ENCODE measurements around the gene AGFG1. TPM values are rescaled to one million over a fixed set of nuclear protein-coding genes. Genes with fewer than 3 reads are reported as not detected.

The AGFG1 gene
- total RNA-seq, 1 experiment from 2014 or later, result 81.3 TPM

DNA sequence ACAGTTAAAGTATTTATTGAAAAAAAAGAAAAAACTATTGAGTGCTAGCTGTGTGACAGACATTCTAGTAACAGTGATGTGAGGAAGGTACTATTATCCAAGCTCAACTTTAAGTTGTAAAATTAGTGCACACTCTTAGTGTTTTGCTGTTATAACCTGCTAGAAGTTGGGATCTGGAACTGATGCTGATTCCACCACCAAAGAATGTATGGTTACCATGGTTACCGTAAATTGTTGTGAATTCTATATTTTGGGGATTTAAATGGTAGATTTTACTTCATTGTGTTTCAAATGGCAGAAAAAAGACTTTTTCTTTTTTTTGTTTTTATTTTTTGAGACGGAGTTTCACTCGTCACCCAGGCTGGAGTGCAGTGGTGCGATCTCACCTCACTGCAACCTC, 5.3 kb downstream of the AGFG1 start:
- H3K27me3 Mint-ChIP-seq (ENCODE audit: low read depth), result no peaks in the 10 kb centered on the region
- ChIA-PET CTCF (interaction anchor here (1.7 kb wide), 1 partner anchor 101 kb away, joined by 3 read pairs; no protein-coding TSS in a partner anchor), POLR2A (no interaction called here)
- no peak overlapping the region for H3K27ac Mint-ChIP-seq
- peaks cover 35% of the 10 kb centered on the region for H3K4me1 Mint-ChIP-seq
- no peaks in the 10 kb centered on the region for H3K9me3 Mint-ChIP-seq
- TF ChIP-seq RELA (CRISPR knock-in tag; IDR thresholded peaks at IDR 0.05; ENCODE audit: borderline replicate concordance), result no peak
- TF ChIP-seq, protein P1, sequence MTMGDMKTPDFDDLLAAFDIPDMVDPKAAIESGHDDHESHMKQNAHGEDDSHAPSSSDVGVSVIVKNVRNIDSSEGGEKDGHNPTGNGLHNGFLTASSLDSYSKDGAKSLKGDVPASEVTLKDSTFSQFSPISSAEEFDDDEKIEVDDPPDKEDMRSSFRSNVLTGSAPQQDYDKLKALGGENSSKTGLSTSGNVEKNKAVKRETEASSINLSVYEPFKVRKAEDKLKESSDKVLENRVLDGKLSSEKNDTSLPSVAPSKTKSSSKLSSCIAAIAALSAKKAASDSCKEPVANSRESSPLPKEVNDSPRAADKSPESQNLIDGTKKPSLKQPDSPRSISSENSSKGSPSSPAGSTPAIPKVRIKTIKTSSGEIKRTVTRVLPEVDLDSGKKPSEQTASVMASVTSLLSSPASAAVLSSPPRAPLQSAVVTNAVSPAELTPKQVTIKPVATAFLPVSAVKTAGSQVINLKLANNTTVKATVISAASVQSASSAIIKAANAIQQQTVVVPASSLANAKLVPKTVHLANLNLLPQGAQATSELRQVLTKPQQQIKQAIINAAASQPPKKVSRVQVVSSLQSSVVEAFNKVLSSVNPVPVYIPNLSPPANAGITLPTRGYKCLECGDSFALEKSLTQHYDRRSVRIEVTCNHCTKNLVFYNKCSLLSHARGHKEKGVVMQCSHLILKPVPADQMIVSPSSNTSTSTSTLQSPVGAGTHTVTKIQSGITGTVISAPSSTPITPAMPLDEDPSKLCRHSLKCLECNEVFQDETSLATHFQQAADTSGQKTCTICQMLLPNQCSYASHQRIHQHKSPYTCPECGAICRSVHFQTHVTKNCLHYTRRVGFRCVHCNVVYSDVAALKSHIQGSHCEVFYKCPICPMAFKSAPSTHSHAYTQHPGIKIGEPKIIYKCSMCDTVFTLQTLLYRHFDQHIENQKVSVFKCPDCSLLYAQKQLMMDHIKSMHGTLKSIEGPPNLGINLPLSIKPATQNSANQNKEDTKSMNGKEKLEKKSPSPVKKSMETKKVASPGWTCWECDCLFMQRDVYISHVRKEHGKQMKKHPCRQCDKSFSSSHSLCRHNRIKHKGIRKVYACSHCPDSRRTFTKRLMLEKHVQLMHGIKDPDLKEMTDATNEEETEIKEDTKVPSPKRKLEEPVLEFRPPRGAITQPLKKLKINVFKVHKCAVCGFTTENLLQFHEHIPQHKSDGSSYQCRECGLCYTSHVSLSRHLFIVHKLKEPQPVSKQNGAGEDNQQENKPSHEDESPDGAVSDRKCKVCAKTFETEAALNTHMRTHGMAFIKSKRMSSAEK (CRISPR knock-in tag; IDR thresholded peaks at IDR 0.05; ENCODE audit: borderline replicate concordance), result no peak
- TF ChIP-seq, protein P2, sequence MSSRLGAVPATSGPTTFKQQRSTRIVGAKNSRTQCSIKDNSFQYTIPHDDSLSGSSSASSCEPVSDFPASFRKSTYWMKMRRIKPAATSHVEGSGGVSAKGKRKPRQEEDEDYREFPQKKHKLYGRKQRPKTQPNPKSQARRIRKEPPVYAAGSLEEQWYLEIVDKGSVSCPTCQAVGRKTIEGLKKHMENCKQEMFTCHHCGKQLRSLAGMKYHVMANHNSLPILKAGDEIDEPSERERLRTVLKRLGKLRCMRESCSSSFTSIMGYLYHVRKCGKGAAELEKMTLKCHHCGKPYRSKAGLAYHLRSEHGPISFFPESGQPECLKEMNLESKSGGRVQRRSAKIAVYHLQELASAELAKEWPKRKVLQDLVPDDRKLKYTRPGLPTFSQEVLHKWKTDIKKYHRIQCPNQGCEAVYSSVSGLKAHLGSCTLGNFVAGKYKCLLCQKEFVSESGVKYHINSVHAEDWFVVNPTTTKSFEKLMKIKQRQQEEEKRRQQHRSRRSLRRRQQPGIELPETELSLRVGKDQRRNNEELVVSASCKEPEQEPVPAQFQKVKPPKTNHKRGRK (CRISPR knock-in tag; IDR thresholded peaks at IDR 0.05; ENCODE audit: borderline replicate concordance), result no peak
- no peak for TF ChIP-seq ZNF232 (CRISPR knock-in tag; IDR thresholded peaks at IDR 0.05)
- TF ChIP-seq ZNF416 (CRISPR knock-in tag; IDR thresholded peaks at IDR 0.05), result no peak
- no peak for TF ChIP-seq SMAD4 (CRISPR knock-in tag; IDR thresholded peaks at IDR 0.05)
- TF ChIP-seq, protein P3, sequence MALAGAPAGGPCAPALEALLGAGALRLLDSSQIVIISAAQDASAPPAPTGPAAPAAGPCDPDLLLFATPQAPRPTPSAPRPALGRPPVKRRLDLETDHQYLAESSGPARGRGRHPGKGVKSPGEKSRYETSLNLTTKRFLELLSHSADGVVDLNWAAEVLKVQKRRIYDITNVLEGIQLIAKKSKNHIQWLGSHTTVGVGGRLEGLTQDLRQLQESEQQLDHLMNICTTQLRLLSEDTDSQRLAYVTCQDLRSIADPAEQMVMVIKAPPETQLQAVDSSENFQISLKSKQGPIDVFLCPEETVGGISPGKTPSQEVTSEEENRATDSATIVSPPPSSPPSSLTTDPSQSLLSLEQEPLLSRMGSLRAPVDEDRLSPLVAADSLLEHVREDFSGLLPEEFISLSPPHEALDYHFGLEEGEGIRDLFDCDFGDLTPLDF (CRISPR knock-in tag; IDR thresholded peaks at IDR 0.05), result no peak
- no peak for TF ChIP-seq GTF2I (CRISPR knock-in tag; conservative IDR thresholded peaks at IDR 0.05)
- TF ChIP-seq FOXP1 (CRISPR knock-in tag; IDR thresholded peaks at IDR 0.05; ENCODE audit: borderline replicate concordance), result no peak
- no peak for TF ChIP-seq HMGA2 (CRISPR knock-in tag; IDR thresholded peaks at IDR 0.05)
- TF ChIP-seq ZNF219 (CRISPR knock-in tag; IDR thresholded peaks at IDR 0.05; ENCODE audit: borderline replicate concordance), result no peak
- TF ChIP-seq ELF4 (CRISPR knock-in tag; IDR thresholded peaks at IDR 0.05; ENCODE audit: low read depth), result no peak
- TF ChIP-seq ZNF121 (CRISPR knock-in tag; IDR thresholded peaks at IDR 0.05), result no peak
- no peak for TF ChIP-seq TEAD4 (CRISPR knock-in tag; IDR thresholded peaks at IDR 0.05)
- H3K4me3 Mint-ChIP-seq, result no peak overlapping the region
- DNase-seq (ENCODE audit: low spot score) (no peak), ATAC-seq (no peak)
- H3K36me3 Mint-ChIP-seq, result no peaks in the 10 kb centered on the region

DNA sequence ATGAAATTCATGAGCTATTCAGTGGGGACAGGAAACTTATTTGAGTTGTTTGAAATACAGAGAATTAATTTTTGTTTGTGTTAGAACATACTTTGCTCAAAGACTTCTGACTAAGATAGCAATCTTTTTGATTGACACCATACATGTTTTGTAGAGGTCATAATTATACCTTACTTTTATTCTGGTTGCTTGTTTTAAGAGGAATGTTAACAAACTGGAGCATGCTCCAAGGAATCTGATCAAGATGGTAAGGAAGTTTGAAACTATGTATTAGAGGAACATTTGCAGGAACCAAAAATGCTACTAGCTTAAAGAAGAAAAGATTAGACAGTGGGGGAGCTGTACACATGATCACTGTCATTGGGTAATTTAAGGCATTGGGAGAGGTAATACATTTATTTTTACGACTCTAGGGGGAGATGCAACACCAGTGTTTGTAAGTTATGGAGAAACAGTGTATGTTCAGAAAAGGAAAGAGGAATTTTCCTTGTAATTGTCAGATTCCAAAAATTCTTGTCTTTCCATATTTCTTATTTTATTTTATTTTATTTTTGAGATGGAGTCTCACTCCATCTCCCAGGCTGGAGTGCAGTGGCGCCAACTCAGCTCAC, 8.0 kb downstream of the AGFG1 start:
- peaks cover 2% of the 10 kb centered on the region for H3K36me3 Mint-ChIP-seq
- peaks cover 2% of the 10 kb centered on the region; the same call in 1 of the 2 replicates for H3K9me3 Mint-ChIP-seq
- no peak for ATAC-seq
- H3K27ac Mint-ChIP-seq, result no peak overlapping the region
- no peak overlapping the region for H3K4me3 Mint-ChIP-seq
- no peaks in the 10 kb centered on the region for H3K27me3 Mint-ChIP-seq (ENCODE audit: low read depth)
- no peak for DNase-seq (ENCODE audit: low spot score)
- peaks cover 27% of the 10 kb centered on the region for H3K4me1 Mint-ChIP-seq
- CTCF ChIA-PET, result interaction anchor here (0.9 to 1.3 kb wide), 2 partner anchors 86 to 286 kb away, joined by 3 to 4 read pairs; no protein-coding TSS in a partner anchor
- POLR2A ChIA-PET, result no interaction called here
- TF ChIP-seq SP1 (CRISPR knock-in tag; conservative IDR thresholded peaks at IDR 0.05) (no peak), ZNF671 (CRISPR knock-in tag; IDR thresholded peaks at IDR 0.05) (no peak), NR2C2 (CRISPR knock-in tag; IDR thresholded peaks at IDR 0.05) (no peak), ZNF423 (CRISPR knock-in tag; IDR thresholded peaks at IDR 0.05) (no peak), GRHL2 (CRISPR knock-in tag; IDR thresholded peaks at IDR 0.05; ENCODE audit: insufficient replicate concordance, severe bottlenecking) (no peak)
- TF ChIP-seq, protein P4, sequence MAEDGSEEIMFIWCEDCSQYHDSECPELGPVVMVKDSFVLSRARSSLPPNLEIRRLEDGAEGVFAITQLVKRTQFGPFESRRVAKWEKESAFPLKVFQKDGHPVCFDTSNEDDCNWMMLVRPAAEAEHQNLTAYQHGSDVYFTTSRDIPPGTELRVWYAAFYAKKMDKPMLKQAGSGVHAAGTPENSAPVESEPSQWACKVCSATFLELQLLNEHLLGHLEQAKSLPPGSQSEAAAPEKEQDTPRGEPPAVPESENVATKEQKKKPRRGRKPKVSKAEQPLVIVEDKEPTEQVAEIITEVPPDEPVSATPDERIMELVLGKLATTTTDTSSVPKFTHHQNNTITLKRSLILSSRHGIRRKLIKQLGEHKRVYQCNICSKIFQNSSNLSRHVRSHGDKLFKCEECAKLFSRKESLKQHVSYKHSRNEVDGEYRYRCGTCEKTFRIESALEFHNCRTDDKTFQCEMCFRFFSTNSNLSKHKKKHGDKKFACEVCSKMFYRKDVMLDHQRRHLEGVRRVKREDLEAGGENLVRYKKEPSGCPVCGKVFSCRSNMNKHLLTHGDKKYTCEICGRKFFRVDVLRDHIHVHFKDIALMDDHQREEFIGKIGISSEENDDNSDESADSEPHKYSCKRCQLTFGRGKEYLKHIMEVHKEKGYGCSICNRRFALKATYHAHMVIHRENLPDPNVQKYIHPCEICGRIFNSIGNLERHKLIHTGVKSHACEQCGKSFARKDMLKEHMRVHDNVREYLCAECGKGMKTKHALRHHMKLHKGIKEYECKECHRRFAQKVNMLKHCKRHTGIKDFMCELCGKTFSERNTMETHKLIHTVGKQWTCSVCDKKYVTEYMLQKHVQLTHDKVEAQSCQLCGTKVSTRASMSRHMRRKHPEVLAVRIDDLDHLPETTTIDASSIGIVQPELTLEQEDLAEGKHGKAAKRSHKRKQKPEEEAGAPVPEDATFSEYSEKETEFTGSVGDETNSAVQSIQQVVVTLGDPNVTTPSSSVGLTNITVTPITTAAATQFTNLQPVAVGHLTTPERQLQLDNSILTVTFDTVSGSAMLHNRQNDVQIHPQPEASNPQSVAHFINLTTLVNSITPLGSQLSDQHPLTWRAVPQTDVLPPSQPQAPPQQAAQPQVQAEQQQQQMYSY (CRISPR knock-in tag; IDR thresholded peaks at IDR 0.05), result no peak
- TF ChIP-seq, protein P5, sequence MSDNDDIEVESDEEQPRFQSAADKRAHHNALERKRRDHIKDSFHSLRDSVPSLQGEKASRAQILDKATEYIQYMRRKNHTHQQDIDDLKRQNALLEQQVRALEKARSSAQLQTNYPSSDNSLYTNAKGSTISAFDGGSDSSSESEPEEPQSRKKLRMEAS (CRISPR knock-in tag; IDR thresholded peaks at IDR 0.05), result no peak
